IPS-20b (cell line): ENCODE results near the gene SLC25A12.

Experiments used
- H3K27ac ChIP-seq: one replicate; pipeline ENCODE4 v1.5.1; 2013; ENCODE audit warnings: low read length
- H3K27me3 ChIP-seq: 2 replicates; pipeline ENCODE4 v1.6.1; 2013; ENCODE audit warnings: mild to moderate bottlenecking, low read length, inconsistent platforms; ENCODE audit not compliant: insufficient read depth
- H3K36me3 ChIP-seq: 2 replicates; pipeline ENCODE4 v1.6.1; 2013; ENCODE audit warnings: low read depth, mild to moderate bottlenecking, inconsistent platforms, low read length, moderate library complexity; ENCODE audit not compliant: insufficient read depth
- H3K4me1 ChIP-seq: 2 replicates; pipeline ENCODE4 v1.6.1; 2013; ENCODE audit warnings: mild to moderate bottlenecking, control low read depth, inconsistent platforms, low read length, moderate library complexity; ENCODE audit not compliant: insufficient read depth
- H3K4me3 ChIP-seq: 2 replicates; pipeline ENCODE4 v1.5.1; 2013; ENCODE audit warnings: mild to moderate bottlenecking, low read length, inconsistent platforms
- H3K9ac ChIP-seq: 2 replicates; pipeline ENCODE4 v1.6.1; 2013; ENCODE audit warnings: low read depth, mild to moderate bottlenecking, inconsistent platforms, low read length, moderate library complexity
- H3K9me3 ChIP-seq: 2 replicates; pipeline ENCODE4 v1.6.1; 2013; ENCODE audit warnings: mild to moderate bottlenecking, low read depth, low read length, inconsistent platforms; ENCODE audit not compliant: insufficient read depth

Gene SLC25A12

GRCh38 chr2:171742760-171743159 lies 151.3 kb downstream of the SLC25A12 start:
- no peaks in the 10 kb centered on the region for H3K9me3 ChIP-seq
- H3K4me1 ChIP-seq, result no peaks in the 10 kb centered on the region
- no peaks in the 10 kb centered on the region for H3K27me3 ChIP-seq
- H3K36me3 ChIP-seq, result peaks cover 63% of the 10 kb centered on the region
- H3K4me3 ChIP-seq, result no peak overlapping the region
- no peak overlapping the region for H3K27ac ChIP-seq
- H3K9ac ChIP-seq, result no peak overlapping the region

DNA sequence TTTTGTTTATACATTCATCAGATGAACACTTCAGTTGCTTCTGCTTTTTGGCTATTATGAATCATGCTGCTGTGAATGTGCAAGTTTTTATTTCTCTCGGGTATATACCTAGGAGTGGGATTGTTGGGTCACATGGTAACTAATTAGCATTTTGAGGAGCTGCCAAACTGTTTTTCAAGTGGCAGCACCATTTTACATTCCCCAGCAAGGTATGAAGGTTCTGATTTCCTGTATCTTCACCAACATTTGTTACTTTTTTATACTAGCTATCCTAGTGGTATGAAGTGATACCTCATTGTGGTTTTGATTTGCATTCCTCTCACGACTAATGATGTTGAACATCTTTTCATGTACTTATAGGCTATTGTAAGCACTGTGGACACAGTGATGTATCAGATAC lies 152.9 kb downstream of the SLC25A12 start:
- Histone ChIP-seq H3K9me3 (no peaks in the 10 kb centered on the region), H3K4me1 (no peaks in the 10 kb centered on the region), H3K36me3 (peaks cover 64% of the 10 kb centered on the region), H3K4me3 (no peak overlapping the region), H3K27me3 (no peaks in the 10 kb centered on the region), H3K27ac (no peak overlapping the region), H3K9ac (no peak overlapping the region)

- no peaks in the 10 kb centered on the region for H3K9me3 ChIP-seq
- no peaks in the 10 kb centered on the region for H3K4me1 ChIP-seq
- no peaks in the 10 kb centered on the region for H3K27me3 ChIP-seq
- H3K27ac ChIP-seq, result no peak overlapping the region
- no peak overlapping the region for H3K4me3 ChIP-seq
- H3K36me3 ChIP-seq, result peaks cover 68% of the 10 kb centered on the region
- H3K9ac ChIP-seq, result no peak overlapping the region
These were observed 157.9 kb downstream of the SLC25A12 start for GRCh38 chr2:171735991-171736710.
